MM.1S (cell line): ENCODE results near the gene PNMA1.

Experiments
- DNase-seq: peaks from one replicate; pipeline ENCODE4 v3.0.0-alpha.2; 2015
- H2AFZ ChIP-seq: fragments of 300-600 bp; sonication (generic); 2 replicates; pipeline ENCODE4 v1.6.0; 2016; ENCODE audit warnings: antibody characterized with exemption, low read length
- H3F3A ChIP-seq: fragments of 300-600 bp; sonication (generic); 2 replicates; pipeline ENCODE4 v1.6.1; 2016; ENCODE audit warnings: mild to moderate bottlenecking, antibody characterized with exemption, low read length, moderate library complexity, mixed read lengths; ENCODE audit not compliant: insufficient read depth
- H3K27ac ChIP-seq: fragments of 300-600 bp; sonication (generic); 2 replicates; pipeline ENCODE4 v1.5.1; 2016; ENCODE audit warnings: mild to moderate bottlenecking, low read length
- H3K27me3 ChIP-seq: fragments of 300-600 bp; sonication (generic); replicated peaks from 2 replicates; pipeline ENCODE4 v1.6.0; 2016; ENCODE audit warnings: low read length; ENCODE audit not compliant: insufficient read depth
- H3K36me3 ChIP-seq: fragments of 300-600 bp; sonication (generic); replicated peaks from 2 replicates; pipeline ENCODE4 v1.6.1; 2016; ENCODE audit warnings: mild to moderate bottlenecking, low read length, mixed read lengths; ENCODE audit not compliant: insufficient read depth
- H3K4me1 ChIP-seq: fragments of 300-600 bp; sonication (generic); 2 replicates; pipeline ENCODE4 v1.6.1; 2016; ENCODE audit warnings: low read length, mixed read lengths
- H3K4me2 ChIP-seq: fragments of 300-600 bp; sonication (generic); 2 replicates; pipeline ENCODE4 v1.6.0; 2016; ENCODE audit warnings: low read depth, low read length
- H3K4me3 ChIP-seq: fragments of 300-600 bp; sonication (generic); 2 replicates; pipeline ENCODE4 v1.5.1; 2016; ENCODE audit warnings: low read length, mixed read lengths
- H3K79me2 ChIP-seq: fragments of 300-600 bp; sonication (generic); 2 replicates; pipeline ENCODE4 v1.6.1; 2016; ENCODE audit warnings: mixed run types, low read length, mixed read lengths
- H3K9ac ChIP-seq: fragments of 300-600 bp; sonication (generic); 2 replicates; pipeline ENCODE4 v1.6.1; 2016; ENCODE audit warnings: low read length, mixed read lengths
- H3K9me2 ChIP-seq: fragments of 300-600 bp; sonication (generic); replicated peaks from 2 replicates; pipeline ENCODE4 v1.6.1; 2016; ENCODE audit warnings: mild to moderate bottlenecking, low read length, mixed read lengths; ENCODE audit not compliant: insufficient read depth
- H3K9me3 ChIP-seq: fragments of 300-600 bp; sonication (generic); replicated peaks from 2 replicates; pipeline ENCODE4 v1.6.1; 2016; ENCODE audit warnings: mild to moderate bottlenecking, low read length, mixed read lengths; ENCODE audit not compliant: insufficient read depth
- H4K20me1 ChIP-seq: fragments of 300-600 bp; sonication (generic); 2 replicates; pipeline ENCODE4 v1.6.1; 2016; ENCODE audit warnings: mild to moderate bottlenecking, low read length, moderate library complexity, mixed read lengths; ENCODE audit not compliant: insufficient read depth
- EZH2 ChIP-seq: fragments of 300-600 bp; sonication (generic); optimal IDR thresholded peaks from 2 replicates; pipeline ENCODE3; 2017; ENCODE audit warnings: low read depth, mild to moderate bottlenecking, antibody characterized with exemption, low read length, mixed read lengths
- EZH2phosphoT487 ChIP-seq: fragments of 300-600 bp; sonication (generic); IDR thresholded peaks from 2 replicates; pipeline ENCODE4 v1.6.1; 2018; ENCODE audit warnings: antibody characterized with exemption, low read length
- TF ChIP-seq, protein P1 (sequence below): fragments of 300-600 bp; sonication (generic); IDR thresholded peaks from 2 replicates; pipeline ENCODE4 v1.5.1; 2016; ENCODE audit warnings: antibody characterized with exemption, low read length, mixed read lengths

The PNMA1 gene

GRCh38 chr14:73666583-73666982, 47.6 kb downstream of the PNMA1 start:
- no peaks in the 10 kb centered on the region for H4K20me1 ChIP-seq
- H3K4me1 ChIP-seq = no peaks in the 10 kb centered on the region
- no peak overlapping the region for H3K4me2 ChIP-seq
- no peaks in the 10 kb centered on the region for H3K79me2 ChIP-seq
- H3K9me2 ChIP-seq = no peaks in the 10 kb centered on the region
- no peaks in the 10 kb centered on the region for H3F3A ChIP-seq
- H3K27me3 ChIP-seq = no peaks in the 10 kb centered on the region
- no peak overlapping the region for H3K4me3 ChIP-seq
- H3K9ac ChIP-seq = no peak overlapping the region
- no peak for DNase-seq
- no peak for TF ChIP-seq EZH2phosphoT487
- H2AFZ ChIP-seq = no peak overlapping the region
- no peak overlapping the region for H3K27ac ChIP-seq
- no peaks in the 10 kb centered on the region for H3K9me3 ChIP-seq
- no peaks in the 10 kb centered on the region for H3K36me3 ChIP-seq

DNA sequence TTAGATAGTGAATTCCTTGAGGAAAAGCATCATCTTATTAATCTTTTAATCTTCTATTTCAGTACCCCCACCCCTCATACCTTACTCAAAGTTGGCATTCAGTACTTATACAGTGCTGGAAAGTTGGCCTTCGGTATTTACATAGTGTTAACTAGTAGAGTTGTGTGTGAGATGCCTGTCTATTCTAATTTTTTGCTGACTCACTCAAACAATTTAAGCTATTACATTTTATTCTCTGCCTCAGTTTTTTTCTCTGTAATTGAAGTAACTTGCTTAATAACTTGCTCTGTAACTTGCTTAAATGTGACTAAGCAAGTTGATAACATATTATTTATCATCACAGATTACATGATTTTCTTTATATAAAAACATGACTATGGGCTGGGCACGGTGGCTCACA, 49.1 kb downstream of the PNMA1 start:
- Histone ChIP-seq H3K27me3 (no peaks in the 10 kb centered on the region), H4K20me1 (no peaks in the 10 kb centered on the region), H3K9me3 (no peaks in the 10 kb centered on the region), H3K4me3 (no peak overlapping the region), H3K4me1 (no peaks in the 10 kb centered on the region), H3F3A (no peaks in the 10 kb centered on the region), H3K36me3 (no peaks in the 10 kb centered on the region), H2AFZ (no peak overlapping the region), H3K79me2 (no peaks in the 10 kb centered on the region), H3K4me2 (no peak overlapping the region), H3K9me2 (no peaks in the 10 kb centered on the region), H3K9ac (no peak overlapping the region), H3K27ac (no peak overlapping the region)
- TF ChIP-seq EZH2phosphoT487 (no peak), EZH2 (no peak)
- TF ChIP-seq, protein P1, sequence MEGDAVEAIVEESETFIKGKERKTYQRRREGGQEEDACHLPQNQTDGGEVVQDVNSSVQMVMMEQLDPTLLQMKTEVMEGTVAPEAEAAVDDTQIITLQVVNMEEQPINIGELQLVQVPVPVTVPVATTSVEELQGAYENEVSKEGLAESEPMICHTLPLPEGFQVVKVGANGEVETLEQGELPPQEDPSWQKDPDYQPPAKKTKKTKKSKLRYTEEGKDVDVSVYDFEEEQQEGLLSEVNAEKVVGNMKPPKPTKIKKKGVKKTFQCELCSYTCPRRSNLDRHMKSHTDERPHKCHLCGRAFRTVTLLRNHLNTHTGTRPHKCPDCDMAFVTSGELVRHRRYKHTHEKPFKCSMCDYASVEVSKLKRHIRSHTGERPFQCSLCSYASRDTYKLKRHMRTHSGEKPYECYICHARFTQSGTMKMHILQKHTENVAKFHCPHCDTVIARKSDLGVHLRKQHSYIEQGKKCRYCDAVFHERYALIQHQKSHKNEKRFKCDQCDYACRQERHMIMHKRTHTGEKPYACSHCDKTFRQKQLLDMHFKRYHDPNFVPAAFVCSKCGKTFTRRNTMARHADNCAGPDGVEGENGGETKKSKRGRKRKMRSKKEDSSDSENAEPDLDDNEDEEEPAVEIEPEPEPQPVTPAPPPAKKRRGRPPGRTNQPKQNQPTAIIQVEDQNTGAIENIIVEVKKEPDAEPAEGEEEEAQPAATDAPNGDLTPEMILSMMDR = no peak
- DNase-seq = no peak

DNA sequence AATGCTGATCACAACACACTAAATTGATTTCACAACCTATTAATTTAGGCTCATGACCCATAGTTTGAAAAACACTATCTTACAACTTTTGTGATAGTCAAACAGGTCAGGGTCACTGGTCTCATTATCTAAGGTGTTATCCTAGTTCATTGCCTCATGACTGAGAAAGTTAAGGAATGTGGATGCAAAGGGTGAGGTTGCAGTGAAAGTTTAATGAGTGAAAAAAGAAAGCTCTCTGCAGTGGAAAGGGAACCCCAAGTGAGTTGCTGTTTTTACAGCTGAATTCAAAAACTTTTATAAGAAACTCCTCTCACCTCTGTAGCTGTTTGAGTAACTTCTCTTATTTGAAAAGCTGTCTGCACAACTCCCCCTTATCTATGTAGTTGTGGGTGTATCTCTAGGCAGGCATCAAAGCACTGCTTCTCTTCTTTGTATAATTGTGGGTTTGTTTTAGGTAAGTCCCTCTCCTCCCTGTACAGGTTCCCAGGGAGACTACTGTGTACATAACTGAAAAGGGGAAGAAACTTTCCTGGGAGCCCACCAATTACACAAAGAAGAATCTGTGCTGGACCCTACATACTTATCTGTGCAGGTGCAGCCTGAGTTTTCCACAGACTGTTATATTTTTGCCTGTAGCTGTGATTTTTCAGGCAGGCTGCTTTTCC, 50.5 kb downstream of the PNMA1 start:
- Histone ChIP-seq H3K4me2 (no peak overlapping the region), H3K9me2 (no peaks in the 10 kb centered on the region), H3K4me1 (no peaks in the 10 kb centered on the region), H3K79me2 (no peaks in the 10 kb centered on the region), H3K36me3 (no peaks in the 10 kb centered on the region), H2AFZ (no peak overlapping the region), H3K4me3 (no peak overlapping the region), H3K27me3 (no peaks in the 10 kb centered on the region), H3K9ac (no peak overlapping the region), H4K20me1 (no peaks in the 10 kb centered on the region), H3F3A (no peaks in the 10 kb centered on the region), H3K27ac (no peak overlapping the region), H3K9me3 (no peaks in the 10 kb centered on the region)
- DNase-seq = no peak
- TF ChIP-seq EZH2 (no peak), EZH2phosphoT487 (no peak)
- TF ChIP-seq, protein P1 = no peak

GRCh38 chr14:73662487-73662943, 51.7 kb downstream of the PNMA1 start:
- Histone ChIP-seq H3K27me3 (no peaks in the 10 kb centered on the region), H3K4me1 (no peaks in the 10 kb centered on the region), H3K36me3 (no peaks in the 10 kb centered on the region), H3K4me2 (no peak overlapping the region), H3K27ac (no peak overlapping the region), H4K20me1 (no peaks in the 10 kb centered on the region), H2AFZ (no peak overlapping the region), H3K9me3 (no peaks in the 10 kb centered on the region), H3K9me2 (no peaks in the 10 kb centered on the region), H3F3A (no peaks in the 10 kb centered on the region), H3K79me2 (no peaks in the 10 kb centered on the region), H3K9ac (no peak overlapping the region), H3K4me3 (no peak overlapping the region)
- DNase-seq = no peak
- TF ChIP-seq, protein P1 = no peak
- TF ChIP-seq EZH2phosphoT487 (no peak), EZH2 (no peak)
